Pancreas (tissue), 10 donors: Measurements from ENCODE around the gene SLC12A8. TPM values are rescaled to one million over a fixed set of nuclear protein-coding genes. Genes with fewer than 3 reads are reported as not detected.

Experiments used
- ATAC-seq, 4 donors: fragments of 200-7000 bp; cut with Tn5 transposase; one replicate each; pipeline versions ENCODE4 v1.8.0 to v1.9.1; 2020; ENCODE audit warnings: mild to moderate bottlenecking in 4 of 4, moderate library complexity in 4 of 4
- DNase-seq, 6 donors: peaks; one replicate each; pipeline ENCODE4 v3.0.0-alpha.2; 2020
- FAIRE-seq: peaks from 2 replicates; lab custom pipeline; 2012; peaks lifted over from hg19 to GRCh38; lab: Jason Lieb, UNC
- H3K27ac ChIP-seq, 4 donors: fragments of 200-600 bp; sonication (generic); 1 replicate in 3 of 4; 2 replicates in 1 of 4; pipeline versions ENCODE4 v1.5.0 to v1.8.0; 2020
- H3K27me3 ChIP-seq, 4 donors: fragments of 200-600 bp; one replicate each; pipeline ENCODE4 v1.8.0; 2021
- H3K36me3 ChIP-seq, 3 donors: fragments of 200-600 bp; sonication (generic) in 1 of 3; one replicate each; pipeline versions ENCODE4 v1.5.0 to v1.8.0; 2020 to 2021
- H3K4me1 ChIP-seq, 3 donors: fragments of 200-600 bp; one replicate each; pipeline ENCODE4 v1.8.0; 2021
- H3K4me3 ChIP-seq, 4 donors: fragments of 200-600 bp; sonication (generic) in 2 of 4; one replicate each; pipeline versions ENCODE4 v1.5.0 to v1.8.0; 2020 to 2021
- H3K9me3 ChIP-seq, 4 donors: fragments of 200-600 bp; one replicate each; pipeline ENCODE4 v1.8.0; 2021
- WGBS, 2 donors: extraction: QIAGEN DNeasy Blood & Tissue Kit; methylation state at CpG; one replicate each; pipeline ENCODE4 v1.1.7; 2013; 5-methylcytosine and 5-hydroxymethylcytosine counted together
- intact Hi-C, 3 donors: fragments of 100-400 bp; cut with DNase I; formaldehyde crosslinking; loops; one replicate each; pipeline versions ENCODE4 v1.11.1 to v1.14.2; 2022
- polyA plus RNA-seq, 2 donors: library from polyadenylated mRNA; stranded (reverse); fragments of 200-250 nt; gene quantifications; one replicate each; pipeline ENCODE4 v1.2.3, GENCODE V29; 2013
- total RNA-seq, 6 donors: library from RNA; stranded (reverse); fragmentation: NEBNext Ultra II Directional in 4 of 6; extraction: Animal tissue kit (Norgen Biotek cat#: 25700) in 4 of 6; gene quantifications; one replicate each; pipeline versions ENCODE4 v1.2.1 to v1.2.4, GENCODE V29; 2021 to 2023
- TF ChIP-seq, protein P1 (sequence below), 4 donors: fragments of 200-600 bp; sonication (generic) in 3 of 4; IDR thresholded peaks; one replicate each; pipeline versions ENCODE4 v1.5.0 to v1.8.0; 2021; ENCODE audit warnings: antibody characterized with exemption in 4 of 4
- donor health status: healthy with polysubstance abuse.
- donor health status: DM: no; HTN: no; CAD: no; lungs with moderate emphysema.
- donor health status: DM: no; HTN: no; CAD: no.
- donor health status: control.
- donor health status: control.
- donor health status: Bipolar disorder and iron deficiency.
- donor health status: DM: yes; HTN: yes; CAD: no.
- donor health status: DM: no; HTN: no; CAD: no.
- donor health status: DM: no; HTN: no; CAD: no.
- donor health status: DM: yes; HTN: yes; CAD: no.

SLC12A8 gene
- total and polyA plus RNA-seq, 8 donors, result 6.6 to 16.2 (median 12.5) TPM

DNA sequence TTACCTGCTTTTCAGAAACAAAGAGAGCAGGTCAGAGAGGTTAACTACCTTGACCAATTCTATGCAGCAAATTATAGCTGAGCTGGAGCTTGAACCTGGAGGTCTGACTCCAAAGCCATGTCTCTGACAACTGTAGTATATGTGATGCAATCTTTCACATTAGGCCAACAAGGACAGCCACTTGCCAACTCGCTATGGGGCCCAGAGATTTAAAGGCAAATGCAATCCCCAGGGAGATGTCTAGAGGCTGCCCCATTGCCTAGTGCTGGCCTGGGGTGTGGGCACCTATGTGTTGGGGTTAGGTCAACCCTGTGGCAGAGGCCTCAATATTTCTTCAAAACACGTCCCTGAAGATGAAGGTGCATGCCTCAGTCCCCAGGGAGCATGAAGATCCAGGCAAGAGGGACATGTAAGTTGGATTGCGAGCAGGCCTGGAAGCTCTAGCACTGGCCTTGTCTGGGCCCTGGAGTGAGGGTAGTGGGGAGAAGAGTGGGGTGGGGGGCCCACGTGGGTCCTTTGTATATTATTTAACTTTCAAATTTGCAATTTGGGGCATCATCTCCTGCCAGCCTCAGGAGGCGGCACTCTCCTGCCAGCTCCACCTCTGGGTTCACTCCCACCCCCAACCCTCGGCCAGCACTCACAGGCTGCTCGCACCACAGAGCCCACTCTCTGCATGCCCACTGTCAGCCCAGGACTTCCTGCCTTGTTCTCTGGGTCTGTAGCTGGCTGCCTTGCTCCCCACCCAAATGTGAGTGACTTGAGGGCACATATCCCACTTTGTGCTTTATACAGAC lies 64.3 kb downstream of the SLC12A8 start:
- H3K4me1 ChIP-seq, result no peaks in the 10 kb centered on the region
- TF ChIP-seq, protein P1, sequence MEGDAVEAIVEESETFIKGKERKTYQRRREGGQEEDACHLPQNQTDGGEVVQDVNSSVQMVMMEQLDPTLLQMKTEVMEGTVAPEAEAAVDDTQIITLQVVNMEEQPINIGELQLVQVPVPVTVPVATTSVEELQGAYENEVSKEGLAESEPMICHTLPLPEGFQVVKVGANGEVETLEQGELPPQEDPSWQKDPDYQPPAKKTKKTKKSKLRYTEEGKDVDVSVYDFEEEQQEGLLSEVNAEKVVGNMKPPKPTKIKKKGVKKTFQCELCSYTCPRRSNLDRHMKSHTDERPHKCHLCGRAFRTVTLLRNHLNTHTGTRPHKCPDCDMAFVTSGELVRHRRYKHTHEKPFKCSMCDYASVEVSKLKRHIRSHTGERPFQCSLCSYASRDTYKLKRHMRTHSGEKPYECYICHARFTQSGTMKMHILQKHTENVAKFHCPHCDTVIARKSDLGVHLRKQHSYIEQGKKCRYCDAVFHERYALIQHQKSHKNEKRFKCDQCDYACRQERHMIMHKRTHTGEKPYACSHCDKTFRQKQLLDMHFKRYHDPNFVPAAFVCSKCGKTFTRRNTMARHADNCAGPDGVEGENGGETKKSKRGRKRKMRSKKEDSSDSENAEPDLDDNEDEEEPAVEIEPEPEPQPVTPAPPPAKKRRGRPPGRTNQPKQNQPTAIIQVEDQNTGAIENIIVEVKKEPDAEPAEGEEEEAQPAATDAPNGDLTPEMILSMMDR (IDR thresholded peaks at IDR 0.05), result no peak
- H3K36me3 ChIP-seq, result no peaks in the 10 kb centered on the region
- intact Hi-C loops, result no loop called here
- FAIRE-seq (no peak), DNase-seq (no peak), ATAC-seq (no peak)
- WGBS, 2 donors, result 85 to 94% methylated on average over 7 of the region's 7 CpGs
- H3K27me3 ChIP-seq, result no peaks in the 10 kb centered on the region
- no peaks in the 10 kb centered on the region for H3K9me3 ChIP-seq
- H3K4me3 ChIP-seq, result no peak overlapping the region
- H3K27ac ChIP-seq, result no peak overlapping the region

DNA sequence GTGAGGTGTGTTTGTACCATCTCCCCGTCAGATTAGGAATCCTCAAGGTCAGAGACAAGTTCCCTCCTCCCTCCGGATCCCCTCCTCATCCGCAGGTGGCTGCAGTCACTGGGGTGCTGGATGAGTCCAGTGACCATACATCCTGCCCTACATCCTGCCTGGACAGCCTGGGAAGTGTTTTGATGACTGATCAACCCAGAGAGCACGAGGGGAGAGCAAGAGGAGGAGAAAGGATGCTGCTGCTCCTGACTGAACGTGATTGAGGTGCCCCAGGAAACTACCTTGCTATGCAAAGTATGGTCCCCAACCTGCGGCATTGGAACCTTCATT lies 65.1 kb downstream of the SLC12A8 start:
- H3K36me3 ChIP-seq, result no peaks in the 10 kb centered on the region
- H3K4me3 ChIP-seq, result no peak overlapping the region
- H3K27me3 ChIP-seq, result no peaks in the 10 kb centered on the region
- FAIRE-seq (no peak), ATAC-seq (no peak), DNase-seq (no peak)
- TF ChIP-seq, protein P1 (IDR thresholded peaks at IDR 0.05), result no peak
- no peaks in the 10 kb centered on the region for H3K4me1 ChIP-seq
- 61 to 70% methylated on average over 6 of the region's 6 CpGs for WGBS, 2 donors
- intact Hi-C loops, result no loop called here
- H3K9me3 ChIP-seq, result no peaks in the 10 kb centered on the region
- no peak overlapping the region for H3K27ac ChIP-seq

DNA sequence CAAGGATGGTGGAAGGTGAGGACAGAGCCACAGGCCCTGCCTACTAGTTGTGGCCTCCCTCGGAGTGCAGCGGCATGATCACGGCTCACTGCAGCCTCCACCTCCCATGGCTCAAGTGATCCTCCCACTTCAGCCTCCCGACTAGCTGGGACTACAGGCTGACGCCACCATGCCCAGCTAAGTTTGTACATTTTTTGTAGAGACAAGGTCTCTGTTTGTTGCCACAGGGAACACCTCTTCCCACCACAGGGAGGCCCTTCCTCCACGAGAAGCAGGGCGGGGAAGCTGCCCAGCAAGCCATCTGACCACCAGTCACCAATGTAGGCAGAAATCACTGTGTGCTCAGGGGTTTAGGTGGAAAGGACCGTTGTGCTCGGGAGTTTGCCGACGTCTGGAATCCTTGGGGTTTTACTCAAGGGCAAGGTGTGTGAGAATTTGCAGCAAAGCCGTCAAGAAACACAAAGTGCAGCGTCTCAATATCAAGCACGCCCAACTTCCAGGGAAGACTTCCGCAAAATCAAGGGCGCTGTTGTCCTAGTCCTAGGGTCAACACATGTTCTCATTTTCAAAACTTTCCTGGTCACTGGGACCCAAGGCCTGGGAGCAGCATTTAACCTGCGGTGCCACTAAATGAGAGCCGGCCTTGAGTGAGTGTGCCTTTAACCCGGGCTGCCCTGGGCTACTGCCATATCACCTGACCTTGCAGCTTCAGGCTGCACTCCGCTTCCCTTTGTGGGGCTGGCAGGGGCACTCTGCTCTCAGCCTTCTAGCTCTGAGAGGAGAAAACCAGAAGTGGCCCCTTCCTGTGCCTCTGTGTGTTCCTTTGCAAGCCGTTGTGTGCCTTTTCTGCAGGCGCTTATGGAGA lies 65.7 kb downstream of the SLC12A8 start:
- WGBS, 2 donors, result 71 to 75% methylated on average over 22 of the region's 22 CpGs
- H3K36me3 ChIP-seq, result no peaks in the 10 kb centered on the region
- H3K27me3 ChIP-seq, result no peaks in the 10 kb centered on the region
- DNase-seq, result no peak
- H3K4me3 ChIP-seq, result no peak overlapping the region
- H3K9me3 ChIP-seq, result no peaks in the 10 kb centered on the region
- intact Hi-C loops, result no loop called here
- TF ChIP-seq, protein P1 (IDR thresholded peaks at IDR 0.05), result no peak
- H3K27ac ChIP-seq, result peak overlapping the region in 2 of 4 donors; percentile 37
- peak in 3 of 4 donors; percentile 48 to 81 (median 76) for ATAC-seq
- FAIRE-seq, result no peak
- no peaks in the 10 kb centered on the region for H3K4me1 ChIP-seq

DNA sequence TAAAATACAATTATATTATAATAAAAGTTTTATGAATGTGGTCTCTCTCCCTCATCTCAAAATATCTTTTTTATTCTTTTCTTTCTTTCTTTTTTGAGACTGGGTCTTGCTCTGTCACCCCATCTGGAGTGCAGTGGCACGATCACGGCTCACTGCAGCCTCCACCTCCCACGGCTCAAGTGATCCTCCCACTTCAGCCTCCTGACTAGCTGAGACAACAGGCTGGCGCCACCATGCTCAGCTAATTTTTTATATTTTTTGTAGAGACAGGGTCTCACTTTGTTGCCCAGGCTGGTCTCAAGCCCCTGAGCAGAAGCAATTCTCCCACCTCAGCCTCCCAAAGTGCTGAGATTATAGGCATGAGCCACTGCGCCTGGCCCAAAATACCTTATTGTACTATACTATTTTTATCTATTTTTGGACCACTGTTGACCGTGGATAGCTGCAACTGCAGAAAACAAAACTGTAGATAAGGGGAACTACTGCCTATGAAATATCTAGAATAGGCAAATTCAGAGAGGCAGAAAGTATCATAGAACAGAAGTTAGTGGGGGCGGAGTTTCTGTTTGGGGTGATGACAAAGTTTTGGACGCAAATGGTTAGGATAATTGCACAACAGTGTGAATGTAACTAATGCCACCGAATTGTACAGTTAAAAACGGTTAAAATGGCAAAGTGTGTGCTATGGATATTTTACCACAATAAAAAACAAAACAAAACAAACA lies 66.6 kb downstream of the SLC12A8 start:
- Histone ChIP-seq H3K4me1 (no peaks in the 10 kb centered on the region), H3K36me3 (no peaks in the 10 kb centered on the region), H3K4me3 (no peak overlapping the region), H3K27ac (peak overlapping the region in 2 of 4 donors; percentile 37), H3K27me3 (no peaks in the 10 kb centered on the region), H3K9me3 (no peaks in the 10 kb centered on the region)
- 81 to 89% methylated on average over 10 of the region's 10 CpGs for WGBS, 2 donors
- no peak for FAIRE-seq
- no peak for DNase-seq
- ATAC-seq, result peak in 2 of 4 donors; percentile 22 to 34
- intact Hi-C loops, result no loop called here
- TF ChIP-seq, protein P1 (IDR thresholded peaks at IDR 0.05), result no peak
